Superior temporal gyrus (tissue), 1 donor: ENCODE results near the gene PODXL2.
"Not testable (repeated sequence)": the region's sequence is repeated elsewhere in the genome, so short reads cannot be mapped to it uniquely, and the experiment has no call there.

ENCODE experiments used
- DNase-seq: peaks from one replicate; pipeline ENCODE4 v3.0.0-alpha.2; 2016; ENCODE audit errors: extremely low spot score

Gene PODXL2

DNA sequence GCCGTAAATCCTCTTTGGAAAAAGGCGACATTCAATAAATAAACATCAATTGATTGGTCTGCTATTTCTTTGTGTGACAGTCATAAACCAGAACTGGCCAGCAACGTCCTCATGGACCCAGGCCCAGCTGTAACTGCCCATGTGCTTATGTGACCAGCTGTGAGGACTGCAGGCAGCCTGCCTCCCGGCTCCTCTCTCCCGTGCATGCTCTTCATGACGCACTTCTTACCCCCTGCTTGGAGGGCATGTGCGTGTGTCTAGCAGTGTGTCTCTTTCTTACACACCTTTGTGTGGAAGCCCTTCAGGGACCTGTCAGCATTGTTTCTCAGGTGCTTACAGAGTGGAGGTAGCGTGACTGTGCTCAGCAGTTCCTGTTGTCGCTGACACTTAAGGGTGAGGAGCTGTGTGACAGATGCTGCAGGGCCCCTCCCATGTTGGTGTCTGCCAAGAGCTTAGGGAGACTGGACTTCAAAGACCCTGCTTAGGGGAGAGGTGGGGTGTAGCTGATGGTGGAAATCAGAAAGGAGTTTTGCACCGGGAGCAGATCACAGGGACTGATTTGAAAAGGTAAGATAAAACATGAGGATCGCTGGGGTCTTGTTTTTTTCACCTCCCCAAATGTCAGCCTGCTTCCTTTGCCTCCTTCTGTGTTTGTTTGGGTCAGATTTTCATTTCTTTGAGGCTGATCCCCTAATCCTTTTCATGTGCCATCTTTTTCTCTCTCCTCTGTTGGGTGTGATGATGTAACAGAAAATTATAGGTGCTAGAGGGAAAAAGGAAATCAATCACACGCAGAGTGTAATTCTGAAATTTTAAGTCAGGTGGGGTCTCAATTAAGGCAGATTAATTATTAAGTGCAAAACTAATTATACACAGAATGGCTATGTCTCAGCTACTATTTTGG is 2.1 kb downstream of the PODXL2 start:
- DNase-seq: no peak

DNA sequence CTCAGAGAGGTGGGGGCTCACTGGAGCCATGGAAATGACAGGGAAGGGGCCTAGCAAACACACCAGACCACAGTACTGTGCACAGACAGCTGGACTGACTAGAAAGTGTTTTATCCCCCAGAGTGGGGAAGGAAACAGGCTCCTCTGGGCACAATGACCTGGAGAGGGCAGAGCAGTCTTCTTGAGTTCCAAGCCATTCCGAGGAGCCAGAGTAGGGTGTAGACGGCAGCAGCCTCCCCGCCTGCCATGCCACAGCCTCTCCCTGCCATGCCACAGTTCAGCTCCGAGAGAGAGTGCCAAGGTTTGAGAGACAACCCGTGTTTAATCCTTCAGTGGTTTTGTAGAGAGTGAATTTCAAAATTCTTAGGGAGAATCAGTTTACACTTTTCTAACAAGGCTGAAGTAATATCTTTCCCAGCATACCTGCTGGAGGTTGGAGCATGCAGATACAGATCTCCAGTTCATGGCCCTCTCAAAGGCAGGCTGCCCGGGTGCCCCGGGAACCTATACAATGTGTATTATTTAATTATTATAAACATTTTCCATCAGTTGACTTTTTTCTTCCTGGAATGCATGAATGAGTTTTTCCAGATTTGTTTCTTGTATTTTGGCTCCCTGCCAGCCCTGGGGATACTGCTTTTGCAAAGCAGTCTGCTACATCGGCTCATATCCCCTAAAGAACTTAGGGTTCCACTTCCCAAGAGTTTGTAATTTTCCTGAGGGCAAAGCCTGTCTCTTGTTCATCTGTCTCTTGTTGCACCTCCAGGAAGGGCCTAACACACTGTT is 3.2 kb downstream of the PODXL2 start:
- DNase-seq: no peak

DNA sequence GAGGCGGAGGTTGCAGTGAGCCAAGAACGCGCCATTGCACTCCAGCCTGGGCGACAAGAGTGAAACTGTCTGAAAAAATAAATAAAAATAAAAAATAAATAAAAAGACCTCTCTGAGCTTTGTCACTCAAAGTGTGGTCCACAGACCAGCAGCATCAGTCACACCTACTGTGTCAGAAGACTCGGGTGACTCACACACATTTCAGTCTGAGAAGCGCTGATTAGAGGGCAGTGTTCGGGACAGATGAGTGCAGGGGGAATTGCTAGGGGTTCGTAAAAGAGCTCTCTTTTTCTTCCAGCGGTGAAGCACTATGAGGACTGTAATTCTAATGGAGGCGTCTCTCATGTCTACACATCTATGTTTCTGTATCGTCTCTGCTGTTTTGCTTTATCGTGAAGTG is 5.7 kb downstream of the PODXL2 start:
- DNase-seq: no peak

DNA sequence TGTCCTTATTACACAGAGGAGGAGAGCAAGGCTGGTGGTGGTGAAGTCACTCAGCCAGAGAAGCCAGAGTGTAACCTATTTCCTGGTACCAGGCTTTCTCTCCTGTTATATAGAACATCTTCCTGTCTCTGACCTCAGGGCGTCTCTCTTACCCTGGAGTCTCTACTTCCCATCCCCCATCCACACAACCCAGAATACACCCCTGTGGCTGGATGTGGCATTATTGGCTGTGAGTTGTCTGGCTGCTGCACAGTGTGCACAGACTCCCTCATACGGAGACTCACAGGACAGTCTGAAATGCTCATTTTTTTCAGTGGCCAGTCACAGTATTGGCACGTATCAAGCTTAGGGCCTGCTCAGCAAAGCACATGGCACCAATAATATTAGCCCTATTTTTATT is 8.6 kb downstream of the PODXL2 start:
- DNase-seq: no peak

DNA sequence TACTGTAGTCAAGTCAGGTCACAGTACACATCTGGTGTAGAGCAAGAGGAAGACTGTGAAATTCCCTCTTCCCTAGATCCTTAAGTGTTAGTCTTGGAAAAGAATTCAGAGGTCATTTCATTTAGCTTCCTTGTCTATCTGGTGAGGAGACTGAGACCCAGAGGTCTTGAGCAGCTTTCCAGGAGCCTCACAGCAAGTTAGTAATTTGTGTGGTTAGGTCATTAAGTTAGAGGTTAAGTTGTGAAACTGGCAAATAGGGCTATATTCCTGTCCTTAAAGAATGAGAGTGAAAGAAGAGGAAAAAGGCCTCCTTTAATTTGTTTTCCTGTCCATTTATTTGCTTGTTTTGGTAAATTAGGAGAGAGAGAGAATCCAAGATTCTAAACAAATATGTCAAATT is 9.0 kb downstream of the PODXL2 start:
- DNase-seq: no peak

DNA sequence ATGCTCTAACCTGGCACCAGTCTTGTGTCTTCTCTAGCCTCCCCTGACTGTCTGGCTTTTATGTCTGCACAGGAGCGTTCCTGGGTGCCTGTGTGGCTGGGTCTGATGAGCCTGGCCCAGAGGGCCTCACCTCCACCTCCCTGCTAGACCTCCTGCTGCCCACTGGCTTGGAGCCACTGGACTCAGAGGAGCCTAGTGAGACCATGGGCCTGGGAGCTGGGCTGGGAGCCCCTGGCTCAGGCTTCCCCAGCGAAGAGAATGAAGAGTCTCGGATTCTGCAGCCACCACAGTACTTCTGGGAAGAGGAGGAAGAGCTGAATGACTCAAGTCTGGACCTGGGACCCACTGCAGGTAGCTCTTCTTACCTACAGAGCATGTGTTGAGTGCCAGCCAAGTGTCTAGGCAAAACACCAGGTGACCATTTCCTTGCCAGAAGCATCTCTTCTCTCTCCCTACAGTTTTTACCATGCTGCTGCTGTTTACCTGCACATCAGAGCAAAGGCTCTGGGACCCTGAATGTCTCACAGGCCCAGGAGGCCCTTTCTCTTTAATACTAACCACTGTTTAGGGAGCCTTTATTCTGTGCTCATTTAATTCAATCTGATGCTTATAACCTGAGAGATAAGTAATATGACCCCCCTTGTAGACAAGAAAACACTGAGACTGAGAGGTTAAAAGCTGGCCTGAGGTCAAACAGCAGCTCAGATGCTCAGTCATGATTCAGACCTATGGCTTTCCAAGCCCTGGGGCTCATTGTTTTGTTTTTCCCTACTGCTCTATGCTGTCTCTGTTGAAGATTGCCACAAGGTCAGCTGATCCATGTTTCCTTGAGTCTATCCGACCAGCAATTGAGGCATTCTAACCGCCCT is 10.4 kb downstream of the PODXL2 start:
- DNase-seq: no peak

DNA sequence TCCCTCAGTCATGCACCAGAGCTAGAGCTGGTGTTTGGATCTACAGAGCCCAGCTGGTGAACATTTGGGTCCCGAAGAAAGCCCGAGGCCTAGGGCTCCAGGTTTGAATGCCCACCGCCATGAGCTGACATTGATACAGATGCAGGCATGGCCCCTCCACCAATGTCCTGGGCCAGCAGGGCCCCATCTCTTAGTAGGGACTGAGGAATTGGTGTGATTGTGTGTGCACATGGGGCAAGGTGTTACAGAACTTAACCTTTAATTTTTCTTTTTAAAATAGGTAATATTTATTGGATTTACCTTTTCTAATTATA is 11.0 kb downstream of the PODXL2 start:
- no peak for DNase-seq

DNA sequence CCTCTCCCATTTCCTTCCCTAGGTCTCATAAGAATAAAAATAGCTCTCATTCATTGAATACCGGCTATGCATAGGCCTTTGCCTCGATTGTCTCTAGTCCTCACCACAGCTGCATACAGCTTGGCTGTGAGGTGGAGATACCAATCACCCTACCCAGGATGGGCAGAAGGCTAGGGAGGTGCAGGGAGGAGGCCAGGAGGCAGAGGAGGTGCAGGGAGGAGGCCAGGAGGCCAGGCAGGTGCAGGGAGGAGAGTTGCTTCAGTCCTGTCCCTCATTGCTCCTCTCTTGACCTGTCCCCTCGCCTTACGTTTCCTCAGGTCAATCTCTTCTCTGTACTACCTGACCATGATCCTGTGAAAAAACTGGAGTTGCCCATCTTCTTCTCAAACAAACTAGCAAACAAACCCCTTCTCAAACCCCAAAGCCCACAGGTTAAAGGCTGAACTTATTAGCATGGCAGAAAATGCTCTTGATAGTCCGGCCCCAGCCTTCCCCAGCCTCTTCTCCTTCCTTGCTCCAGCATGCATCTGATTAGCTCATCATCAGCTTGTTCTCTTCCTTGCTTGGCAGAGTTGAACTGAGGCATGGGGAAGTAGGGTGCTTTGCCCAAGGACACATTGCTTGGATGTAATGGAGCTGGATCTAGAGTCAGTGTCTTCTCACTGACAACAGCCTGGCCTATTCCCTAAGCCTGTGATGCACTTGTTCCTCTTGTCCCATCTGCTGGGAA is 15.8 kb downstream of the PODXL2 start:
- DNase-seq: no peak

DNA sequence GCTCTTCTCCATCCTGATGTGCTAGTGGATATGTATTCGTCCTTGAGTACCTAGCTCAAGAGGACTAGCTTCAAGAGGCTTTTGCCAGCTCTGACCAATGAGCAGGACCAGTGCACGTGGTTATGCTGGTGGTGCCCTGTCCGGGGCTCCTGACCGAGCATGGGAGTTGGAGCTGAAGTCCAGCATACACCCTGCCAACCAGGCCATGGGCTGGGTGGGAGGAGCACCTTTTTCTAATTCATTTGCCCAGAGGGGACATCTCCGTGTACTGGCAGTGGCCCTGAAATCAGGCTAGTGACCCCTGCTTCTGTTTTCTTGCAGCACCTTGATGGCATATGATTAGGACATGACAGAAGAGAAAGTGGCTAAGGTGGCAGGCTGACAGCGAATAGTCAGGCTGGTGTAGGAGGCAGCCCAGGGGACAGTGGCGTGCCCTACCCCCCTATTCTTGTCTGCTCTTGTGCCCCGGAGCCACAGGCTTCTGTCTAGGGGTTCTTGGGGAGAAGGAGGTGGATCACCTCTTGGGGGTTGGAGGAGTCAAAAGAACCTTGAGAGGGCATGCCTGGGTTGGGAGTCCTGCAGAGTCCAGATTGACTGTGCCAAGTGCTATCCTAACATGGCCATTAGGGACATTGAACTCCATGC is 16.5 kb downstream of the PODXL2 start:
- DNase-seq: no peak

DNA sequence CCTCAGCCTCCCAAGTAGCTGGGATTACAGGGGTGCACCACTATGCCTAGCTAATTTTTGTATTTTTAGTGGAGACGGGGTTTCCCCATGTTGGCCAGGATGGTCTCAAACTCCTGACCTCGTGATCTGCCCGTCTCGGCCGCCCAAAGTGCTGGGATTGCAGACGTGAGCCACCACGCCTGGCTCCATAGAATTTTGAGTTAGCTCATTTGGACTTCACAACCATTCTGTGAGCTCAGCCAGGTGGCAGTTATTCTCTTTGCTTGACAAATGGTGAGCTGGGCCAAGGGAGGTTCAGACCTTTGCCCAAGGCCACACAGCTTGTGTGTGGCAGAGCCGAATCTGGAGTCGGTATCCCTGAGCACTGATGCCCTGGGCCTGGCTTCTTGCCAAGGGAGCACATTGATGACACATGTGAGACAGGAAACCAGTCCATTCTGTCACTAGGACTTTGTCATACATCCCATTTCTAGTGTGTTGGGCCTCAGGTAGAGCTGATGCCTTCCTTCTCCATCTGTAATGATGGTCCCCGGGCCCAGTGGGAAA is 17.6 kb downstream of the PODXL2 start:
- no peak for DNase-seq

DNA sequence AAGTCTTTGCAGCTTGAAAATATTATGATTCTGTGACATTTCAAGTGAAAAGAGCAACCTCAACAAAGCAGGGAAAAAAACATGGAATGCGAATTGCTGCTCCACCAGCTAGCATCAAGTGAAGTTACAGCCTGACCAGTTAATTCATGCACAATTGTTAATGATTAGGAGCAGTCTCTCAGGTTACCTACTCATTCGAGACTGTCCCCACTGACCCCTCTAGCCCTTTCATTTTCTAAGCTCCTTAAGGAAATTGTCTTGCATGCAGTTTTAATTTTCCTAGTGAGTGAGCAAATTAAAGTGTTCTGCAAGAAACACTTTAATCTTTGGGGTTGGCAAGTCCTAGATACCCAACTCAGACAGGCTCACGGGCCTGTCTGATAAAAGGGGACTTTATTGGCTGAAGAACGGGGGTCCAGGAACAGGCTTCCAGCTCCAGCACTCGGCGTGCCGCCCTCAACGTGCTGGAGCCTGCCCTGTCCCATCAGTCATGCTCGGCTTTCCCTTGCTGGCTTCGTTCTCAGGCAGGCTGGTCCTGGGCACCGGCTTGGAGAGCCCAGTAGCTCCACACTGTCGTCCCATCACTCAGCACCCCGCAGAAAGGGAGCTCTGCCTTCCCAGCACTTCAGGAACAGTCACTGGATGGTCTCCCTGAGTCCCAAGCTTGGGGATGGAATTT is 18.3 kb downstream of the PODXL2 start:
- no peak for DNase-seq

DNA sequence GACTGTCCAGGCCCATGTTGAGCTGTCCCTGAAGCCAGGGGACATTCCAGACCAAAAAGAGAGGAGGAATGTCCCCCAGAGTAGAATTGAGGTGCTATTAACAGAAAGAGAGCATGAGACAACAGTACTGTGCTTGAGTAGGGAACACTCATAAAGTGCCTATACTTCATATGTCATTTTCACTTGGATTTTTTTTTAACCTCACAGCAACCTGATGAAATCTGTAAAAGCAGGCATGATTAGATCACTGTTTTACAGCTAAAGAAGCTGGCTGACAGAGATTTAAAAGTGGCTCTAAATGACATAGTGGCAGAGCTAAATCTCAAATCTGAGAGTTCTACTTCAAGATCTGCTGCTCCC is 18.8 kb downstream of the PODXL2 start:
- DNase-seq: no peak

DNA sequence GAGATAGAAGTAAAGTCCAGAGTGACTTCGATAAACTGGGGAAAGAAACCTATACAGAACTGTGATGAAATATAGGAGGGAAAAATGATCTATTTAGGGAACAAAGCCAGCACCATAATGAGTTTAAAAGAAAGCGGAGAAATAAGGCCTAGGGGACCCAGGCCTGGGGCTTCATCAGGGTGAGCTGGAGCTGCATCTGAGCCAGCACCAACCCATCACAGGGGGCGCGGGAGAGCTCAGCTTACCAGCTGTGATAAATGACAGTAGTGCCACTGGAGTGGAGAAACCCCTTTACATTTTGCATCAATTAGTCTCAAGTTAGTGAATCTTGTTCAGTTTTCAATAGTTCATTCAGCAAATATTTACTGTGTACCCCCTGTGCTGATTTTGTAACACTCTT is 21.3 kb downstream of the PODXL2 start:
- no peak for DNase-seq

DNA sequence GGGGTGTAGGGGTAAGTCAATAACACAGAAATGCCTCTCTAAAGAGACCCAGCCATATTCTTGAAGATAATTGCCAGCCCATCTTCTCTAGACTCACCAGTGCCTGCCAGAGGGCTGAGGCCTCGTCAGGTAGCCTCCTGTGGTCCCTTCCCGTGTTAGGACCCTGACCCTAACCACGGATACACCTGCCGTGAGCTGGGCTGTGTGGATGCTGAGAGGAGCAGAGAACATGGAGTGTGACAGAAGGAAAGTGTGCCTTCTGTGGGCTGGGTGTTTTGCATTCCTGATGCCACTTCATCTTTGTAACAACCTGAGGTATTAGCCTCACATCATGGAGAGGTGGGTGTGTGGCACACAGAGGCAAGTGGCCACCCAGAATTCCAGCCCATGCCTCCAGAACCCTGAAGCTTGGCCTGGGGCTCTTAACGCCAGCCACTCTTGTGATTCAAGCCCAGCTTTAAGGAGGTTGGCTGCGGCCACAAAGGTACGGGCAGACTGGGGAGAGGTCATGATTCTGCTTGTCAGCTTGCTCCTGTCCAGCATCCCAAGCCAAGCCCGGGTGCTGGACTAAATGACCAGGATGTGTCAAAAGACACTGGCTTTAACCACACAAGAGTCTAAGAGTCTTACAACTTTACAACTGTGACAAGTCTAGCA is 22.7 kb downstream of the PODXL2 start:
- DNase-seq: no peak

DNA sequence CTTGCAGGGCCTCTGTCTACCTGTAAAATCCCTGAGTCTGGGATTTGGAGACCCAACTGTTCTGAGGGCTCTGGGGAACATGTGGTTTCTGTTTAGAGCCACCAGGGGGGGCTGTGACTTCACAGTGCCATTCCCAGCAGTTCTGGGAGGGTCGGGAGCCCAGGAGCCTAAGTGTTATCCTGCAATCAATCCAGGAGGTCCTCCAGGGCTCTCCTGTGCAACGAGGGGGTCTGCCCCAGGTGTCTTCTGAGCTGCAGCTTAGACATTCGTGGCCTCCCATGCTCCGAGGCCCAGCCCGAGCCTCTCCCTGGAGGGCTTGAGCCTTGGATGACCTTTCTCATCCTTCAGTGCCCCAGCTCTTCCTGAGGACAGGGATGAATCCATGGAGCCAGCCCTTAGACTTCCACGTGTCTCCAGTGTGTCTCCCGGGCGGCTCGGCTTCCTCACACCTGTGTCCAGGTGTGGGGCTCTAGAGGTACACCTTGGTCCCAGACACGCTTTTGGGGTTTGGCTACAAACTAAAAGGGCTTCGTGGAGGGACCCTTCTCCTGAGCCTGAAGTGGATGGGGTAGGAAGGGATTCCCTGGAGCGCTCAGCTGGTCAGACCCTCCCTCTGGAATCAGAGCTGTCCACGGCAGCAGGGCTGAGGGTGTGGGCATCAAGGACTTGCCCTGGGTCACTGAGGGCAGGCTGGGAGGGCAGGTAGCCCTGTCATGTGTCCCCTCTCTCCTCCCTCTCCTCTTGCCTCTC is 23.4 kb downstream of the PODXL2 start:
- peak; percentile 79 for DNase-seq

DNA sequence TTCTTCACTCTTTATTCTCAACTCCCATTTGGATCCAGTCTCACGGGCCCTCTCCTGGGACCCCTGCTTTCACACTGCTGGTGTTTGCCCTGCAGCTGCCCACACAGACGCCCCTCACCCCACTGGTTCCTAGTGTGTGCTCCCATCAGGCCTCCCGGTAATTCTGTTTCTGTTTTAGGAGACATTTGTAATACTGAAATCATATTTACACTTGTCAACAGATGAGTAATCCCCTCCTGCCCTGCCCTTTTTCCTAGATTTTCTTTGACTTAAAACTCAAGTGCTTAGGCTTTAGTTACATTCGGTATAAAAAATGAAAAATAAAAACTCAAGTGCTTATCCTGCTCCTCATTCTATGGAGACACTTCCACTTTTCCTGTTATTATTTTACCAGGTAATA is 25.4 kb downstream of the PODXL2 start:
- DNase-seq: no peak

DNA sequence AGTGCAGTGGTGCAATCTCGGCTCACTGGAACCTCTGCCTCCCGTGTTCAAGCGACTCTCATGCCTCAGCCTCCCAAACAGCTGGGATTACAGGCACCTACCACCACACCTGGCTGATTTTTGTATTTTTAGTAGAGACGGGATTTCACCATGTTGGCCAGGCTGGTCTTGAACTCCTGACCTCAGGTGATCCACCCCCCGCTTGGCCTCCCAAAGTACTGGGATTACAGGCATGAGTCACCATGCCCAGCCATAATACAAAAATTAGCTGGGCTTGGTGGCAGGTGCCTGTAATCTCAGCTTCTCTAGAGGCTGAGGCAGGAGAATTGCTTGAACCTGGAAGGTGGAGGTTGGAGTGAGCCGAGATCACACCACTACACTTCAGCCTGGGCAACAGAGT is 26.0 kb downstream of the PODXL2 start:
- DNase-seq: not testable (repeated sequence)

DNA sequence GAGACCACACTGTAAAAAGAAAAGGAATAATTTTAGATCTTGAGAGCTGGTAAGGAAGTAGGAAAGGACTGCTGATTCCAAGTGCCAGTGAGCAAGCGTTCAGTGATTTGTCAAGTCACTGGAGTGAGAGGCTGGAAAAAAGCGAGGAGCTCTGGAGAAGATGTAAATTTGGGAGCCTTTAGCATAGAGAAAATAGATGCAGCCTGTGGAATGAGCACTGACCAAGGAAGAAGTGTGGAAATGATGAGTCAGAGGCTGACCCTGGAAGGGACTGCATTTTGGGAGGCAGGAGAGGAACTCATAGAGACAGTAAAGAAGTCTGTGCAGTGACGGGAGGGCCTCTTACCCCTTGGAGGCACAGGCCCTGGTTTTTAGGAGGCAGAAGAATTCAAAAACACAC is 26.7 kb downstream of the PODXL2 start:
- DNase-seq: no peak

DNA sequence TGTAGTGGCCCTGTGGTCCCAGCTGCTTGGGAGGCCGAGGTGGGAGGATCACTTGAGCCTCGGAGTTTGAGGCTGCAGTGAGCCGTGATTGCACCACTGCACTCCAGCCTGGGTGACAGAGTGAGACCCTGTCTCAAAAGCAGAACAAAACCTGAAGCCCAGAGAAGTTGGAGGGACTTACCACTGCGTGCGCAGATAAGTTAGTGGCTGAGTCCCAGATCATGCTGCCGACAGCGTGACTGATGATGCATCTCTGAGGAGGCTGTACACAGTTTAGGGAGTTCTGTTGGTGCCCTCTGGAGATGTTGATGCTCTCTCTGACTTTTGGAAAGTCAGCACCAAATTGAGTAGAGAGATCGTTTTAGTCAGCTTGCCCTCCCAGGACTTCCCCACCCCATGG is 27.9 kb downstream of the PODXL2 start:
- DNase-seq: no peak
